Kidney glomerular epithelial cell (primary cell): ENCODE data around the gene LRRC63.
"Not testable (repeated sequence)": the region's sequence is repeated elsewhere in the genome, so short reads cannot be mapped to it uniquely, and the experiment has no call there.

Experiments used
- DNase-seq: peaks from one replicate; lab custom pipeline; 2025; lab: John Stamatoyannopoulos, UW

Gene LRRC63, protein sequence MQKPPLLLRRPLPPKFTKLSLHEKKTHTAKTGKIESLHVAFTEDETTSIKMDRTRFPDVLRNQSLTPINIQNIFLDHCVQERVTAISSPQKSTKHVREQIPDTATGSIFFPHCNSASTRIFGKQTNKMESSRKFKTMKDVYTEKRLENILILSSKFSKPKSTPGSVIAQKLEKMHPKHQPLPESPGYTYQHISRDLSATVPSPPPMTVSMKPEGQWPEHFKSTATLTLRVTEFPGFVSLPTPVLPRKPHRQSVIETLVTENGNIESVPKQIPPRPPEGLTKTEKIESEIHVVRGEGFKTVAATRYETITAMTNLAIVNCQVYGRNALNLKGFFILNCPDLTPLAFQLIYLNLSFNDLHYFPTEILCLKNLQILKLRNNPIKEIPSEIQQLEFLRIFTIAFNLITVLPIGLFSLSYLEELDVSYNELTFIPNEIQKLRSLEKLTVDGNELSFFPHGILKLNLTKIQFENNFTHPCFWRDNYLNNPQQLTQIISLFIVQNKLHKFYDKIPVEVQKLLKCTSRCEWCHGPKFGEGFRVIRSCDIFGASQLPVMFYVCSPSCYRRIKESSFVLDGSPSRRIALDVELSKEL

DNA sequence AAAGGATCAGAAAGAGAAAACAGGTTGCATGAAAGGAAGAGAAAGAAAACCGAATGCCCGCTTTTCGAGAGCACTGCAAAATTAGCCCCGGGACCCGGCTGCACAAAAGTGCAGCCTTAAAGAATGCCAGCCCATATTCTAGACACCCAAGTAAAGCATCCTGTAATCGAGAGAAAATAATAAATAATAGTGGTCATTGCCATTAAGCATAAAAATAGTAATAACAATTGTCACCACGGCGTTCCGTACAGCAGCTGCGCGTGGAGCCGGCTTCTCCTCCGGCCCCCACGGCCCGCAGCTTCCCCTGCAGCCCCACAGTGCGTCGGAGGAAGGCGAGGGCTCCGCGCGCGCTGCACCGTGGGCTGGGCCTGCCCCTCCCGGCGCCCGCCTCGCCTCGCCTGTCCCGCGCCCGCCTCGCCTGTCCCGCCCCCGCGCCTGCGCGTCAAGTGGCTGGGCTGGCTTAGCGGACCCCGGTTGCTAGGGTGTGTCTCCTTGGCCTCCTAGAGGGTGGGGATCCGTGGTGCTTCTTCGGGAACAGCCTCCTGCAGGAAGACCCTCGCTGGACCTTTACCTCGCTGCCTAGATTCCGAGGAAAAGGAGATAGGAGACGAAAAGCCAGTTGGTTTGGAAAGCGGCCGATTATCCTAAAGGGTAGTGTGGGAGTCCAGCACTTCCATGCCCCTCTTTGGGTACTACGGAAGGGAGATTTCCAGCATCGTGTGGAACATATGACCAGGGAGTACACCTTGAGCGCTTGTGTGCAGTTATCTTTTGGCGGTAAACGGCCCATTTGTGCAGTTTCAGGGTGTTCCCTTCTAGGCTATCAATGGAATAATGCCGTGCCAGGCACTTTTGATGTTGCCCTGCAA is at the start of gene LRRC63:
TSS of gene LRRC63 (plus strand) at position 446 of the 869 bp plus-strand sequence. CDS start 1,107 bp downstream, outside the sequence.
- DNase-seq: no peak

DNA sequence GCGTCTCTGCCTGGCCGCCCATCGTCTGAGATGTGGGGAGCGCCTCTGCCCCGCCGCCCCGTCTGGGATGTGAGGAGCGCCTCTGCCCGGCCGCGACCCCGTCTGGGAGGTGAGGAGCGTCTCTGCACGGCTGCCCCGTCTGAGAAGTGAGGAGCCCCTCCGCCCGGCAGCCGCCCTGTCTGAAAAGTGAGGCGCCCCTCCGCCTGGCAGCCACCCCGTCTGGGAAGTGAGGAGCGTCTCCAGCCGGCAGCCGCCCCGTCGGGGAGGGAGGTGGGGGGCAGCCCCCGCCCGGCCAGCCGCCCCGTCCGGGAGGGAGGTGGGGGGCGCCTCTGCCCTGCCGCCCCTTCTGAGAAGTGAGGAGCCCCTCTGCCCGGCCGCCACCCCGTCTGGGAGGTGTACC is 49.0 kb upstream of the LRRC63 start:
- not testable (repeated sequence) for DNase-seq

- no peak for DNase-seq
Measured at GRCh38 chr13:46164661-46165060, 47.1 kb upstream of the LRRC63 start.

- peak; percentile 75 for DNase-seq
Measured at GRCh38 chr13:46165485-46166223, 46.1 kb upstream of the LRRC63 start.

GRCh38 chr13:46166224-46166584 is 45.5 kb upstream of the LRRC63 start:
- DNase-seq: no peak

DNA sequence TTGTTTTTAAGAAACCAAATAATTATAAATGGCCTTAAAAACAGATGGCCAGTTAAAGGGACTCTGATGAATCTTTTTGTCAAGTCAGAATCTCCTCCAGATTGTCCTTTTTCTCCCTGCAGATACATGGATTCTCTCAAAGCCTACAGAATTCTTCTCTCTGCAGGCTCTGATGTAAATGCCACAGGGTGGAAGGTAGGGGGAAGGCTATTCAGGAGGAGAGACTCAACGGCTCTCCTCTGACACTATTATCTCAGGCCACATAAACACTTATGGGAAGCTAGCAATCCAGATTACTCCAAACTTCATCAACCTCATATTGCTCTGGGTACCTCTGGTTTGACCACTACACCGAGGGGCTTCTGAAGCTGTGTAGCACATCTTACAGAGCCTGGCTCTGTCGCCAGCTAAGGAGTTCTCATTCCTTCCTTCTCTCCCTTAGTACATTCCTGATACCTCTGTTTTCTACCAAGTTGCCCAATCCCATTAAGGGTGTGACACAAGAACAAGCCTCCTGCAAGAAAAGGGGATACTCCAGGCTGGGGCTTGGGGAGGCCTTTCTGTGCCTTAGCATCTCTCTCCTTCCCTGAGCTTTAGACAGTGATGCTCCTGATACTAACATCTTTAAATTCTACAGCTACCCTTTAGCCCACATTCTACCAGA is 44.6 kb upstream of the LRRC63 start:
- DNase-seq: no peak

DNA sequence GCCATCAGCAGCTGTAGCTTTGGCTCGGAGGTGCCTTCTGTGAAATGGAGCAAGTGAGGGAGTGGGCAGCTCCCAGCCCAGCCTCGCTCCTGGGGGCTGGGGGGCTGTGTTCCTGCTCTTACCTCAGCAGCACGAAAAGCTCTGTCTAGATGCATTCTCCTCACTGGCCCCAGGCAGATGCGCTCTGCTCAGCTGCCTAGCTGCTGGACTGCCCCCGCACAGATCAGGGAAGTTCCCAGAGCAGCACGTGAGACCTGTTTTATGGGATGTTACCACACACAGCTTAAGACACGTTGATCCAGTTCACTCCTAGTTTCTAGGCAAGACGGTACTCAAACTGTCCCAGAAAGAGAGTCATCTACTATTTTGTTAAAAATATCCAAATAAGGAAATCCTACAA is 43.4 kb upstream of the LRRC63 start:
- DNase-seq: peak; percentile 41

- no peak for DNase-seq
Measured at GRCh38 chr13:46168783-46169182, 42.9 kb upstream of the LRRC63 start.

DNA sequence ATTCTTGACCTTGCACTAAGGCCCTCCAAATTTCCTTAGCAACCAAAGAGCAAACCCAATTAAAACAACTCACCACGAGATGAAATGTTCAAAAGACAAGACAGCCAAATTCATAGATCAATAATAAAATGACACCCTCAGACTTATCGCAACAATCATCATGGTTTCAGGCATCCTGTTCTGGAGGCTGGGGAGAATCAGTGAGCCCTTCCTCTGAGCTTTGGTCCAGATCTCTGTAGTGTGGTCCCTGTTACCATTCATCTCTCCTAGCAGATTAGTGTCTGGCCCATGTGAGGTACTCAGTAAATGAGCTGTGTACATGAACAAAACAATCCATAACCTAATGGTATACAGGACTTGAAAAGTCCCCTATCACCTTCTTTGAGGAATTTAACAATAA is 42.0 kb upstream of the LRRC63 start:
- DNase-seq: no peak

DNA sequence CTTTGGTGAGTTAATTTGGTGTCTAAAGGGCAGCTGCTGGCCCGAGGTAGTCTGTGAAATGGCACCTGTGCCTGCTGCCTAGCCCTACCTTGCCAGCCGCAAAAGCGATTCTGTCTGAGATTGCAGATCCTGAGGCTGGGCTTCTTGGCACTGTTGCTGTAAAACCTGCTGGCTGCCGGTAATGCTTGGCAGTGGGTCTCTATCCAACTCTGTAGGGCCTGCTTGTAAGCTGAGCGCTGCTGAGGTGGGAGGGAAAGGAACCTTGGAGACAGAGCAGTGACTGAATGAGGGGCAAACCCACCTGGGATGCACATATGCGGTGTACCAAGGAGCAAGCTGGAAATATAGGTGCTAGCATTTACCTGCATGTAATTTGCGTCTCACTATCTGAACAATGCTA is 41.5 kb upstream of the LRRC63 start:
- DNase-seq: no peak

GRCh38 chr13:46170687-46171086 is 41.0 kb upstream of the LRRC63 start:
- no peak for DNase-seq

DNA sequence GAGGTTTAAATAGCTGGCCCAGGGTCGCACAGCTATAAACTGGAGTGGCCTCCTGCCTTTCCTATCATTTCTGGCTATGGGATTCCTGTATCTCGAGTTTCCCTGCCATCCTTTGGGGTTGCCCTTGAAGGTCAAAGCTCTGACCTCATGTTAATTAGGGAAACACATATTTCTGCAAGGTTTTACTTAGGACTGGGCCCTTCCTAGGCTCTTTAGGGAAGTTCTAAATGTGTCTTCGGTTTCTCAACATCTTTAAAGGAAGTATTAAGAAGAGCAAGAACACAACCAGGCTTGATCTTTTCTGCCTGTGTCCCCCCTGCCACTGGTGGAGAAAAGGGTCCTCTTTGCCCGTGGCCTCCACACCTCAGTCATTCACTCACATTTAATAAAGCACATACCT is 40.5 kb upstream of the LRRC63 start:
- no peak for DNase-seq

GRCh38 chr13:46171739-46172138 is 40.0 kb upstream of the LRRC63 start:
- DNase-seq: no peak

- no peak for DNase-seq
Measured at GRCh38 chr13:46172531-46172991, 39.2 kb upstream of the LRRC63 start.

DNA sequence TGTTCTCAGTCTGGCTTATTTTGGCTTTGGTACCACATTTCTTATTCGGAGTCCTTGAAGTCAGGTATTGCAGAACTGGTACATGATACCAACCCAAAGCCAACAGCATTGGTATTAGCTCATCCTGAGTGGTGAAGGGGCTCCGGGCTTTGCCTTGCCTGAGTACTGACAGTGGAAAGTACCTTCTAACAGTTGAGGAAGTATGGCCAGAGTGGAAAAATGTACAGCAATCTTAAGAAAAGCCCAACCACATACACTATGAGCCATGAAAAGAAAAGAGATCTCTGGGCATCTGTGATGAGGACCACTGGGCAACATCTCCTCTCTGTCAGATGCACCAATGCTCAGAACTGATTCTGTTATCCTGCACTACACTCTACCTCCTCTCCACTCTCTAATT is 38.1 kb upstream of the LRRC63 start:
- DNase-seq: no peak

GRCh38 chr13:46176756-46177155 is 35.0 kb upstream of the LRRC63 start:
- no peak for DNase-seq

GRCh38 chr13:46178143-46178542 is 33.6 kb upstream of the LRRC63 start:
- no peak for DNase-seq

GRCh38 chr13:46178821-46179220 is 32.9 kb upstream of the LRRC63 start:
- DNase-seq: no peak

DNA sequence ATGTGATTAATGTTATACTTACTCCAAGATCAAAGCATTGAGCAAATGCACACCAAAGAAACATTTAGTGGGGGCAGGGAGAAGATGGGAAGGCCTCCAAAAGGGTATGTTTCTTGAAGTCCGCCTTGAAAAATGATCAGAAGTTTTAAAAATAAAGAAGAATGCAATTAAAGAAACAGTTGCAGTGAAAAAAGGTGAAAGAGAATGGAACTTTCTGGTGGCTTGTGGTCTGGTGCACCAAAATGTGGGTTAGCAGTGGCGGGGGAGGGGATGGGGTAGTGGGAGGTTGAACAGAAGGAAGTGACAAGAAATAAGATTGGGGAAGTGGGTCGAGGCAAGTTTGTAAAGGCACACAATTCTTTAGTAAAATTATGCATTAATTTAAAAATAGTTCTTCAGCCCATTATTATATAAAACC is 32.2 kb upstream of the LRRC63 start:
- no peak for DNase-seq

DNA sequence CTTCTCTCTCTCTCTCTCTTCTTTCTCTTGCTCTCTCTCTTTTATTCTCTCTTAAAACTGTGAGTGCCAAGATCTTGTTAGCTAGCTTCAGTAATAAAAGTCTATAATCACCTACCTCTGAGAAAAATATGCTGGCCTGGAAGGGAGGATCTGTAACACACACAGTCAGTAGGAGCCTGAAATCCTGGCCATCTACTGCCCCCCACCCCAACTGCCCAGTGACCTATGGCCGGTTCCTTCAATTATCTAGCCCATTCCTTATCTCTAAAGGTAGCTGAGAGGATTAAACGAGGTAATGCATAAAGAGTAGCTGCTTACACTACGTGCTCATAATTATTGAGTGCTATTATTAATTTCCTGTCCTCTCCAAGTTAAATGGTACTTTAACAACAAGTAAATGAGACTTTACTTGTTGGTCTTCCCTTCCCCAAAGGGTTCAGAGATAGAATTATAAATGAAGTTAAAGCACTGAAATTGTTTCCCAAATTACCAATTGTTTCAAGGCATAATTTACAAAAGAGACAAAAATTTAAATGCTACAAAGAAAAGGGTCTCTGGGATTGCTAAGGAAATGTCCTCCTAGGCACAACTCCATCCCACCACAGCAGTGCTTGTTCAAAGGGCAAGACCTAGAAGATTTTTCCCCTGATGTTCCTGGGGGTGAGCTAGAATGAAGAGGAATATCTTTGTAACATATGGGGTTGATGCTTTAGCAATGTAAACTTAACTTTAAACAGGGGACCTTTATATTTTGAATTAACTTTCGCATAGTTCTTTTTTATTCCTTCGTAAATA is 31.6 kb upstream of the LRRC63 start:
- no peak for DNase-seq
